Esophagus muscularis mucosa (tissue), 4 donors: ENCODE results near the gene CRISPLD2.

ENCODE experiments used
- CTCF ChIP-seq, 3 experiments: fragments of 200-600 bp in 2 of 3; fragments of 450-650 bp in 1 of 3; sonication (generic) in 2 of 3; IDR thresholded peaks; one replicate each; pipeline ENCODE4 v1.5.1; 2017 to 2019; ENCODE audit warnings: antibody characterized with exemption in 3 of 3, mild to moderate bottlenecking in 2 of 3, moderate library complexity in 1 of 3
- EP300 ChIP-seq: sonication (generic); formaldehyde crosslinking; IDR thresholded peaks from one replicate; pipeline ENCODE4 v1.6.1; 2017; ENCODE audit warnings: antibody characterized with exemption
- POLR2A ChIP-seq: fragments of 450-650 bp; IDR thresholded peaks from one replicate; pipeline ENCODE4 v1.6.1; 2017; ENCODE audit warnings: antibody characterized with exemption, moderate library complexity, mild to moderate bottlenecking, low read depth
- POLR2AphosphoS5 ChIP-seq, 2 donors: sonication (generic); formaldehyde crosslinking; IDR thresholded peaks; one replicate each; pipeline ENCODE4 v1.6.1; 2017; ENCODE audit warnings: antibody characterized with exemption in 2 of 2

GRCh38 chr16:84937196-84938005, 117.6 kb downstream of the CRISPLD2 start:
- TF ChIP-seq CTCF (IDR thresholded peaks at IDR 0.05) (no peak), POLR2A (no peak), POLR2AphosphoS5 (IDR thresholded peaks at IDR 0.05) (no peak), EP300 (no peak)
